Large intestine (tissue), 3 donors: Measurements from ENCODE around the gene KLHL29. TPM values are rescaled to one million over a fixed set of nuclear protein-coding genes. Genes with fewer than 3 reads are reported as not detected.
"Not testable (repeated sequence)": the region's sequence is repeated elsewhere in the genome, so short reads cannot be mapped to it uniquely, and the experiment has no call there.

ENCODE experiments used
- DNase-seq, 2 donors: peaks; one replicate each; pipeline versions ENCODE4 v3.0.0 to v3.0.0-alpha.2; 2013
- H3K27ac ChIP-seq: one replicate; pipeline ENCODE4 v1.5.1; 2013; ENCODE audit warnings: low read length
- H3K27me3 ChIP-seq: 2 replicates; pipeline ENCODE4 v1.6.1; 2013; ENCODE audit warnings: low read length; ENCODE audit not compliant: control insufficient read depth, insufficient read depth
- H3K36me3 ChIP-seq: 2 replicates; pipeline ENCODE4 v1.6.1; 2013; ENCODE audit warnings: low read length; ENCODE audit not compliant: control insufficient read depth, insufficient read depth
- H3K4me1 ChIP-seq: one replicate; pipeline ENCODE4 v1.6.1; 2013; ENCODE audit warnings: low read length; ENCODE audit not compliant: control insufficient read depth, insufficient read depth
- H3K4me3 ChIP-seq: one replicate; pipeline ENCODE4 v1.5.1; 2013; ENCODE audit warnings: low read length
- H3K9me3 ChIP-seq: one replicate; pipeline ENCODE4 v1.6.1; 2013; ENCODE audit warnings: mild to moderate bottlenecking, low read depth, low read length, moderate library complexity; ENCODE audit not compliant: control insufficient read depth
- WGBS: methylation state at CpG from one replicate; pipeline ENCODE4 v1.1.5; 2013; ENCODE audit warnings: low lambda C conversion rate; ENCODE audit not compliant: insufficient coverage; 5-methylcytosine and 5-hydroxymethylcytosine counted together
- polyA plus RNA-seq: library from polyadenylated mRNA; unstranded; fragments of 120-200 nt; gene quantifications from one replicate; pipeline ENCODE4 v1.2.1, GENCODE V29; 2013

The KLHL29 gene
- polyA plus RNA-seq, 1 donor, result 5.9 TPM

DNA sequence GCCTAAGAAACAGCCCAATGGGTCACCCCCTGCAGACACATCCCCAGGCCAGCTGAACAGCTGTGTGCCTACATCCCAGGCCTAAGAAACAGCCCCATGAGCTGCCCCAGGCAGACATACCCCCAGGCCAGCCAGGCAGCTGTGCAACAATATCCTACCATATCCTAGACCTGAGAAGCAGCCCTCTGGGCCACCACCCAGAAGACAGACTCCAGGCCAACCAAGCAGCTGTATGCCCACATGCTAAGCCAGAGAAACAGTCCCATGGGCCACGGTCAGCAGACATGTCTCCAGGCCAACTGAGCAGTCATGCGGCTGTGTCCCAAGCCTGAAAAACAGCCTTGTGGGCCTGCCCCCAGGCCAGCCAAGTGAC lies 336.5 kb downstream of the KLHL29 start:
- no CpG with 5 or more reads among the region's 2 CpGs for WGBS
- no peak overlapping the region for H3K27ac ChIP-seq
- peaks cover 17% of the 10 kb centered on the region for H3K36me3 ChIP-seq
- no peaks in the 10 kb centered on the region for H3K27me3 ChIP-seq
- no peak for DNase-seq
- H3K4me1 ChIP-seq, result no peaks in the 10 kb centered on the region
- no peak overlapping the region for H3K4me3 ChIP-seq
- peaks cover 27% of the 10 kb centered on the region for H3K9me3 ChIP-seq

DNA sequence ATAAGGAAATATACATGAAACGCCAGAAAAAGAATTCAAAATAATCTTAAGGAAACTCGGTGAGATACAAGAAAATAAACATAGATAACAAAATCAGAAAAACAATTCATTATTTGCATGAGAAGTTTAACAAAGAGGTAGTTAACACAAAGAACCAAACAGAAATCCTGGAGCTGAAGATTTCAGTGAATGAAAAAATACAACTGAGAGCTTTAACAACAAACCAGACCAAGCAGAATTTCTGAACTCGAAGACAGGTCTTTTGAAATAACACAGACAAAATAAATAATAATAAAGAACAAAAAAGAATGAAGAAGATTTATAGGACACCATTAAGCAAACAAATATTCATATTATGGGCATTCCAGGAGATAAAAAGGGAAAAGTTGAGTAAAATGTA lies 337.3 kb downstream of the KLHL29 start:
- H3K27me3 ChIP-seq, result no peaks in the 10 kb centered on the region
- no peak for DNase-seq
- H3K4me3 ChIP-seq, result no peak overlapping the region
- H3K36me3 ChIP-seq, result peaks cover 15% of the 10 kb centered on the region
- WGBS, result 100% methylated on average over 1 of the region's 3 CpGs
- H3K27ac ChIP-seq, result no peak overlapping the region
- peaks cover 27% of the 10 kb centered on the region for H3K9me3 ChIP-seq
- no peaks in the 10 kb centered on the region for H3K4me1 ChIP-seq

- no CpG with 5 or more reads among the region's 3 CpGs for WGBS
- H3K27ac ChIP-seq, H3K27me3 ChIP-seq, H3K4me1 ChIP-seq, DNase-seq, H3K4me3 ChIP-seq: not testable (repeated sequence)
- H3K36me3 ChIP-seq, result peaks cover 15% of the 10 kb centered on the region
- peaks cover 27% of the 10 kb centered on the region for H3K9me3 ChIP-seq
These were observed 338.1 kb downstream of the KLHL29 start for GRCh38 chr2:23723029-23723428.

DNA sequence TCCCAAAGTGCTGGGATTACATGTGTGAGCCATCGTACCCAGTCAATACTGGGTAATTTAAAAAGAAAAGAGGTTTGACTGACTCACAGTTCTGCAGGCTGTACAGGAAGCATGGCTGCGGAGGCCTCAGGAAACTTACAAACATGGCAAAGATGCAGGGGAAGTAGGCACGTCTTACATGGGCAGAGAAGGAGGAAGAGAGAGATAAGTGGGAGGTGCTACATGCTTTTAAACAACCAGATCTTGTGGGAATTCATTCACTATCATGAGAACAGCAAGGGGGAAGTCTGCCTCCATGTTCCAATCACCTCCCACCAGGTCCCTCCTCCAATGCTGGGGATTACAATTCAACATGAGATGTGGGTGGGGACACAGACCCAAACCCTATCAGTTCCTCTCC lies 349.4 kb downstream of the KLHL29 start:
- Histone ChIP-seq H3K9me3 (peaks cover 2% of the 10 kb centered on the region), H3K27ac (no peak overlapping the region), H3K4me3 (no peak overlapping the region), H3K36me3 (no peaks in the 10 kb centered on the region), H3K4me1 (no peaks in the 10 kb centered on the region), H3K27me3 (no peaks in the 10 kb centered on the region)
- WGBS, result no CpG with 5 or more reads among the region's 3 CpGs
- no peak for DNase-seq

DNA sequence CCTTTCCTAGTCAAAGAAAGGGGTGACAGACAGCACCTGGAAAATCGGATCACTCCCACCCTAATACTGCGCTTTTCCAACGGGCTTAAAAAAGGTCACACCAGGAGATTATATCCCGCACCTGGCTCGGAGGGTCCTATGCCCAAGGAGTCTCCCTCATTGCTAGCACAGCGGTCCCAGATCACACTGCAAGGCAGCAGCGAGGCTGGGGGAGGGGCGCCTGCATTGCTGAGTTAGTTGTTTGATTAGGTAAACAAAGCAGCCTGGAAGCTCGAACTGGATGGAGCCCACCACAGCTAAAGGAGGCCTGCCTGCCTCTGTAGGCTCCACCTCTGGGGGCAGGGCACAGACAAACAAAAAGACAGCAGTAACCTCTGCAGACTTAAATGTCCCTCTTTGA lies 351.8 kb downstream of the KLHL29 start:
- H3K27ac ChIP-seq, H3K36me3 ChIP-seq, H3K9me3 ChIP-seq, H3K4me3 ChIP-seq, H3K4me1 ChIP-seq, H3K27me3 ChIP-seq, DNase-seq: not testable (repeated sequence)
- WGBS, result no CpG with 5 or more reads among the region's 9 CpGs

DNA sequence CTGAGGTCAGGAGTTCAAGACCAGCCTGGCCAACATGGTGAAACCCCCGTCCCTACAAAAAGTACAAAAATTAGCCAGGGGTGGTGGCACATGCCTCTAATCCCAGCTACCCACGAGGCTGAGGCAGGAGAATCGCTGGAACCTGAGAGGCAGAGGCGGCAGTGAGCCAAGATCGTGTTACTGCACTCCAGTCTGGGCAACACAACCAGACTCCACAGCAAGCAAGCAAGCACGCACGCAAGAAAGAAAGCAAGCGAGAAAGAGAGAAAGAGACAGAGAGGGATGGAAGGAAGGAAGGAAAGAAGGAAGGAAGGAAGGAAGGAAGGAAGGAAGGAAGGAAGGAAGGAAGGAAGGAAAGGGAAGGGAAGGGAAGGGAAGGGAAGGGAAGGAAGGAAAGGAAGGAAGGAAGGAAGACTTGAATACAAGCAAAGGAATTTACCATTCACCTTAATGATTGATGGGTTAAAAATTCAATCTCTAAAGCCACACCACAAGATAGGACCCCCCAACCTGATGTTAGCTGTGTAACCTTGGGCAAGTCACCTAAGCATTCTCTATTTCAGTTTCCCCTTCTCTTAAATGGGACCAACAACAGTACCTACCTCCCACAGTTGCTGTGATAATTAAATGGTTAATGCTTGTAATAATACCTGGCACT lies 360.2 kb downstream of the KLHL29 start:
- Histone ChIP-seq H3K4me3 (no peak overlapping the region), H3K9me3 (no peaks in the 10 kb centered on the region), H3K36me3 (no peaks in the 10 kb centered on the region), H3K4me1 (no peaks in the 10 kb centered on the region), H3K27me3 (no peaks in the 10 kb centered on the region), H3K27ac (no peak overlapping the region)
- 100% methylated on average over 5 of the region's 8 CpGs for WGBS
- no peak for DNase-seq

- Histone ChIP-seq H3K4me3 (no peak overlapping the region), H3K27ac (no peak overlapping the region), H3K9me3 (no peaks in the 10 kb centered on the region), H3K4me1 (no peaks in the 10 kb centered on the region), H3K36me3 (no peaks in the 10 kb centered on the region), H3K27me3 (no peaks in the 10 kb centered on the region)
- peak in 1 of 2 donors; percentile 14 for DNase-seq
These were observed 360.7 kb downstream of the KLHL29 start for GRCh38 chr2:23745726-23746105.

GRCh38 chr2:23746141-23746863 lies 361.3 kb downstream of the KLHL29 start:
- no CpG with 5 or more reads among the region's 2 CpGs for WGBS

GRCh38 chr2:23751747-23752265 lies 366.8 kb downstream of the KLHL29 start:
- H3K9me3 ChIP-seq, result no peaks in the 10 kb centered on the region
- 100% methylated on average over 1 of the region's 2 CpGs for WGBS
- H3K4me1 ChIP-seq, result no peaks in the 10 kb centered on the region
- H3K27me3 ChIP-seq, result no peaks in the 10 kb centered on the region
- no peak overlapping the region for H3K27ac ChIP-seq
- no peak overlapping the region for H3K4me3 ChIP-seq
- DNase-seq, result no peak
- H3K36me3 ChIP-seq, result peaks cover 6% of the 10 kb centered on the region

More at GRCh38 chr2:23746141-23746863, 361.3 kb downstream of the KLHL29 start:
- Histone ChIP-seq H3K4me3 (no peak overlapping the region), H3K27ac (no peak overlapping the region), H3K36me3 (no peaks in the 10 kb centered on the region), H3K9me3 (no peaks in the 10 kb centered on the region), H3K4me1 (no peaks in the 10 kb centered on the region), H3K27me3 (no peaks in the 10 kb centered on the region)
- DNase-seq, result no peak

DNA sequence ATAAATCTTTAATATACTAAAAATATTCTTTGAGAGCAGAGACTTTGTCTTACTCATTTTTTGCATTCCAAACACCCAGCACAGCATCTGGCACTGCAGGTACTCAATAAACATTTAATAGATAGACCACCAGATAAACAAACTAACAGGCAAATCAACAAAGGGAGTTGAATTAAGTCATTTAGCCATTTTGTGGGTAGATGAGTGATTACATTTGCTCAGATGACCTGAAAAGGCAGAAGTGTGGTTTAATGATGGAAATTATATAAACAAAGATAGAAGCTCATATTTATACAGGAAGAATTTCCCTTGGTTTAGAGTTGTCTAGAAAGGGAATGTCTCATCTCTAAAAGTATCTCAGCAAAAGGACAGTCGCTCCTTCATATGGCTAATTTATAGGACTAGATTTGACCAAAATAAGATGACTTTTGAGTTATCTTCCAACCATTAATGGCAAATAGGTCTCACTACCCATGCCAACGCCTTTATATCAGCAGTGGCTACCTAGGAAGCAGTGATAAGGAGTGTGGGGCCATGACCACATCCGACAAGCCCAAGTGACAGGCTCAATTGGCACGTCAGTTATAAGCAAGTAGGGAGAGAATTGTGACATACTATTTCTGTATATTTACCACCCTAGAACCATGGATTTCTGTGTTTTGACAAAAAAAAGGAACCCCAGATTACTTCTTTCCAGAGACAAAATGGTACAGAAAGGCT lies 368.5 kb downstream of the KLHL29 start:
- Histone ChIP-seq H3K4me3 (no peak overlapping the region), H3K4me1 (no peaks in the 10 kb centered on the region), H3K9me3 (no peaks in the 10 kb centered on the region), H3K27me3 (no peaks in the 10 kb centered on the region), H3K36me3 (peaks cover 18% of the 10 kb centered on the region), H3K27ac (no peak overlapping the region)
- no CpG with 5 or more reads among the region's 4 CpGs for WGBS
- no peak for DNase-seq
